NCI-H526 (cell line): Measurements from ENCODE around the gene CHMP4B.
"Not testable (repeated sequence)": the region's sequence is repeated elsewhere in the genome, so short reads cannot be mapped to it uniquely, and the experiment has no call there.

ENCODE experiments used
- DNase-seq, 2 experiments: peaks; one replicate each; lab custom pipeline; 2025; lab: John Stamatoyannopoulos, UW

The CHMP4B gene

DNA sequence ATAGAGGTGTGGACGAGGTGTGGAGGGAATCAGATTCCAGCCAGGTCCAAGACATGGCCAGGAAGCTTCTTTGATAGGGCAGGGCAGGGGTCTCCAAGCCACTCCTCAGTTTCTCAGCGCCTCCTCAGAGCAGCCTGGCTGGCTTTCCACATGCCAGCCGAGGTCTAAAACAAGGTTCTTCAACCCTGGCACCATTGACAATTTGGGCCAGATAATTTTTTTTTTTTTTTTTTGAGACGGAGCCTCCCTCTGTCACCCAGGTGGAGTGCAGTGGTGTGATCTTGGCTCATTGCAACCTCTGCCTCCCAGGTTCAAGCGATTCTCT, 21.3 kb upstream of the CHMP4B start:
- DNase-seq: no peak

GRCh38 chr20:33790566-33790965, 20.6 kb upstream of the CHMP4B start:
- no peak for DNase-seq

- DNase-seq: no peak
Observed at GRCh38 chr20:33791021-33791420, 20.1 kb upstream of the CHMP4B start.

GRCh38 chr20:33791540-33791939, 19.6 kb upstream of the CHMP4B start:
- DNase-seq: no peak

GRCh38 chr20:33791959-33792597, 19.1 kb upstream of the CHMP4B start:
- peak in 1 of 2 experiments; percentile 41 for DNase-seq

DNA sequence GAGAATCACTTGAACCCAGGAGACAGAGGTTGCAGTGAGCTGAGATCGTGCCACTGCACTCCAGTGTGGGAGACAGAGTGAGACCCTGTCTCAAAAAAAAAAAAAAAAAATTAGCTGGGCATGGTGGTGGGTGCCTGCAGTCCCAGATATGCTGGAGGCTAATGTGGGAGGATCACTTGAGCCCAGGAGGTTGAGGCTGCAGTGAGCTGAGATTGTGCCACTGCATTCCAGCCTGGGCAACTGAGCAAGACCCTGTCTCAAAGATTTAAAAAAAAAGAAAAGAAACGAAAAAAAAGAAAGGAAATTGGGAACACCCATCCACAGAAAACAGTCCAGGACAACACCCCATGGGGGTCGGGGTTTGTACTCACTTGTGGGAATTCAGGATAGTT, 18.6 kb upstream of the CHMP4B start:
- not testable (repeated sequence) for DNase-seq

DNA sequence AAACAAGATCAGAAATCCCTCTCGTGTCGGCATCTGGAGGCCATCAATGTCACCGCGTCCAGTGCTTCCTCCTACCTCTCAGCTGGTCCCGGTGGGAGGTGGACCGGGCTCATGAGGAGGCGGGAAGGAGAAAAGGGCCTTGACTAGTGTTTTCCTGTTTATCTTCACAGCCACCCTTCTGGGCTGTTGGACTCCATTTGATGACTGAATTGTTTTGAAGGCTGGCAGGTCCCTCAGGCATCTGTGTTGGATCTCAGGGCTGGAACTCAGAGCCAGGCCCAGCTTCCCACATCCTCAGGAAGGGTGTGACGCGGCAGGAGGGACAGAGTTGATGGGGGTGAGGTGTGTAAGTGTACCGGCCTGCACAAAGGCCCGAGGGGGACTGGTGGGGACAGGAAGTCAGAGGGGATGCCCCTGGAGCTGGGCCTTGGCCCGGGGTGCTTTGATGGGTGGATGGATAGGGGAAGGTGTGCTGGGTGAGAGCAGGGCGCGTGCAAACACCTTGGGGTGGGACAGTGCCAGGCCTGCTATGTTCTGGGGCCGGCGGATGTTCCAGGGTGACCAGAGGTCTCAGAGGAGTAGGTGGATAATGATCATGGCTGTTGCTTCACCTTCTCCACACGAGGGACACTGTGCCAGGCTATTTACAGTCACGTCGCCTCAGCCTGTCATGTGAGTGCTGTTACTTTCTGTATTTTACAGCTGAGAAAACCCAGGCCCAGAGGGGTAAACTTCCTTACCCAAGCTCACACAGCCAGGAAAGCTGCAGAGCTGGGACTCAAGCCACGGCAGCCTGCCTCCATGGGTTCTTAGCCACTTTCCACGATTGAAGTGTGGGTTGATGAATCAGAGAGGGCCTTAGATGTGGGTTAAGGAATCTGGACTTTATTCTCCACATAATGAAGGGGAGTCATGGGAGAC, 17.9 kb upstream of the CHMP4B start:
- no peak for DNase-seq

DNA sequence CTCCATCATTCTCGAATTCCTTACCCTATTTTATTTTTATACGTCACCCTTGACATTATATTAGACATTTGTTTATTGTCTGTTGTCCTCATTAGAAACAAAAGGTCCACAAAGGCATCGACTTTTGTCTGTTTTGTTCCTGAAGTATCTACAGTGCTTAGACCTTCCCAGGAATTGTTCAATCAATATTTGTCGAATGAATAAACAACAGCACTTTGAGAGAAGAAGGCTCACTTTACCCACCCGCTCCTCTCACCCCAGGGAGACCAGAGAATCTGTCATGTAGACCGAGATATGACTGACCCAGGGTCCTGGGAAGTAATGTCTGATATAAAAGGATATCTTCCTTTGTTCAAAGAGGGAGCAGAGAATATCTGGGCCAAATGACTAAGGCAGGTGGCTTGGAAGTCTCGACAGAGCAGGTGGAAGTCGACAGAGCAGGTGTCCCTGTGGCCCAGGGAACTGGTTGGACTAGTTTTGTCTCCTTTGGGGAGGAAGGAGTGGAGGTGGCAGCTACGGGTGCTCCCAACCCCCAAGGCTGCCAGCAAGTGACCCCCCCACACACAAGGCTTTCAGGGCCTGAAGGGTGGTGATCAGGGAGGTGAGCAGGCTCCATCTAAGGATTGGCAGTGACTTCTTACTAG, 14.8 kb upstream of the CHMP4B start:
- DNase-seq: peak; percentile 91 to 96

DNA sequence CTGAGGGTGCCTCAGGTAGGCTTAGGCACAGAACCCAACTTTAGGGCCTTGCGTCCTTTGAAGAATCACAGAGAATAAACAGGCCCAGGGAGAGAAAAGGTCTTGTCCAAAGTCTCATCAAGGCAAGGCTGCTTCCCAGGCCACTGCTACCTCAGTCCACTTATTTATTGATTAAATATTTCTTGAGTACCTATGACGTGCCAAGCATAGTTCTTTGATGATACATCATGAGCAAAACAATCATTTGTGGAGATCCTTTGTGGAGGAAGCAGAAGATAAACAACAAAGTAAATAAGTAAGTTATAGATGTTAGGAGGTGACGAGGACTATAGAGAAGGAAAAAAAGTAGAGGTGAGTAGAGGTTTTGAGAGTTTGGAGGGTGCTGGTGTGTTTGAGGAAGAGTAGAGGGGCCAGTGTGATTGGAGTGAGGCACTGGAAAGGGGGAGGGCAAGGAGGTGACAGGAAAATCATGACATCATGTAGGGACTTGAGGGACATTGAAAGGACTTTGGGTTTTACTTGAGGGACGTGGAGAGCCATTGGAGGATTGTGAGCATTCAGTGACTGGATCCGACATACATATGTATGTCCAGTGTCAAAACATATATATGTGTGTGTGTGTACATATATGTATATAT, 14.1 kb upstream of the CHMP4B start:
- DNase-seq: no peak

DNA sequence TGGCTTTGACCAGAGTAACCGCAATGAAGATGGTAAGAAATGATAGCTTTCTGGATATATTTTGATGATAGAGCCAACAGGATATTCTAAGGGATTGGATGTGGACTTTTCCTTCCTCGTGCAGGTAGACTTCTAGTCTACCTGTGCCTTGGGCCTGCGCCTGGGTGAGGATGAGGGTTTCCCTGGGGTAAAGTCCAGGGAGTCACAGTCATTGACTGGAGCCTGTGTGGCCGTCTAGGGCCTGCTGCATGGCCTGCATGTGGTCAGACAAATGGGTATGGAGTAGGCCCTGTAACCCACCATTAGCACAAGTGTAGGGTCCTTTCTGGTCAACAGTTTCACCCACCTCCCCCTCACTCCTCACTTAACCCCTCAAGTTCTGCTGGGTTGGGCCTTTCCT, 12.7 kb upstream of the CHMP4B start:
- DNase-seq: no peak

GRCh38 chr20:33803921-33804337, 7.2 kb upstream of the CHMP4B start:
- no peak for DNase-seq

DNA sequence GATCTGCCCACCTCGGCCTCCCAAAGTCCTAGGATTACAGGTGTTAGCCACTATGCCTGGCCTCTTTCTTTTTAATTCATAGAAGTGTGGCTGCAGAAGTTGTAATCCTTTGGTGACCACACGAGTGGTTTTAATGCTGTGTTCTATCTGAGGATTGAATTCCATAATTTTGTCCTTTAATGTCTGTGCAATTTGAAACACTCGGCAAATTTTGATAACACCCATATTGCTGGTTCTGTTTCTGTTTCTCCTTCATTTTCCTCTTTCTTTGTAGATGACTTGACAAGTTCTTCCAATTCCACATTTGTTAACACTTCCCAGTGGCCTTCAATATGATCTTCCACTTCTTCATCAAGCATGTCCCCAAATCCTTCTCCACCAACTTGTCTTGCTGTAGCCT, 2.8 kb upstream of the CHMP4B start:
- no peak for DNase-seq

DNA sequence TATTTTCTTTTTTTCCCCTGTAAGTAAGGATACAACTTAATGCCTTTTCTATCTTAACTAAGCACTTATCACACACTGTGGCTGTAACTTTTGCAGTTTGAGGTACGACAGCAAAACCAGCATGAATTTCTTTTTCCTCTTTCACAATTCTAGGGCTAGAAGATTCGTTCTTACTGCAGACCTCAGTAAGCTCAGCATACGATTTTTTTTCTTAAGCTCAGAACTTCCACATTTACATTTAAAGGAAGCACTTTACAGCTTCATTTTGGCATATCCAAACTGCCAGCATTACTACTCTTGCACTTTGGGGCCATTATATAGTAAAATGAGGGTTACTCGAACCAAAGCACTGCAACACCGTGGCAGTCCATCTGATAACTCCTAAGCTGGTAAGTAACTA, 889 bp upstream of the CHMP4B start:
- DNase-seq: no peak

GRCh38 chr20:33811776-33812151, 616 bp downstream of the CHMP4B start:
- DNase-seq: peak in 1 of 2 experiments; percentile 53

DNA sequence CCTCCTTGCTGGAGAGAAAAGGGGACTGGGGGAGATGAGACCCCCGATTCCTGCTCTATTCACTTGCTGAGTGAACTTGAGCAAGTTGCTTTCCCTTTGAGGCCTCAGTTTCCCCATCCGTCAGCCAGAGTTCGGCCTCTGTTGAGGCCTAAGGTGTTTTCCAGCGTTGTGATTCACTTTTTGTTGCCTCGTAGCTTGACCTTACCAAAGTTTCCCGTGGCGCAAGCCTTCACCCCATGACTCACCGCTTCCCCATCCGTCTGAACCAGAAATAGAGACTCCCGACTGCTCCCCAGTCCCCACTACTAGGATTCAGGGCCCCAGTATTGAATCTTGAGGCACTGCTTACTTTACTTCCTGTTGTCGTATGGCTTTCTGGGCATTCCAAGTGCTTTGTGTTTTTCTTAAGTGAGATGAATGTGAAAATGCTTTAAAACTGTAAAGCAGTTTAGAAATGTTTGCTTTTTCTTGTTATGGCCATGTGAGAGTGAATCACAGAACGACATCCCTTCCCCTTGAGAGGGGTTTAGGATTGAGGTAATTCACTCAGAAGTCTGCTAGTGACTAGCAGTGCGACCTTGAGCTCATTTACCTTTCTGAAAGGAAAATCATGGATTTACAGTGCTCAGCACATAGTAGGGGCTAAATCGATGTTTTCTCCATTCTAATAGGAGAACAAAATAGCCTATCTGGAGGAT, 1.2 kb downstream of the CHMP4B start:
- DNase-seq: no peak

DNA sequence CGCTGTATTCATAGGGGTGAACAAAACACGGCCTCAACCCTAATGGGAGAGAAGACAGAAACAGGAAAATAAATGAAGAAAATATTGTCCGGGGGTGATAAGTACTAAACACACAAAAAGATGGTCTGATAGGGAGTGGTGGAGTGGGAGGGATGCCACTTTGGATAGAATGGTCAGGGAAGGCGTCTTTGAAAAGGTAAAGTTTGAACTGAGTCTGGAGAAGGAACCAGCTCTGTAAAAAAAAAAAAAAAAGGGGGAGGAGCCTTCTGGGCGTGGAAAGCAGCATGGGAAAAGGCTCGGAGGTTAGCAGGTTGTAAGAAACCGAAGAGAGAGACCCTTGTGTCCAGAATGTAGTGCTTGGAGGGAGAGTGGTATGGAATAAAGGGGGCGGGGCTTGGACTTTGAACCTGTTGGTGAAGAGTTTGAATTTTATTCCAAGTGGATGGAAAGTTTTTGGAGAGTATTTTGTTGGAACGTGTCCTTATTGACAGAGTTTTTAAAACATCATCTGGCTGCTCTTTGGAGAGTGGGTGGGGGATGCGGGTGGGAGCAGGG, 1.8 kb downstream of the CHMP4B start:
- peak; percentile 35 to 69 for DNase-seq

DNA sequence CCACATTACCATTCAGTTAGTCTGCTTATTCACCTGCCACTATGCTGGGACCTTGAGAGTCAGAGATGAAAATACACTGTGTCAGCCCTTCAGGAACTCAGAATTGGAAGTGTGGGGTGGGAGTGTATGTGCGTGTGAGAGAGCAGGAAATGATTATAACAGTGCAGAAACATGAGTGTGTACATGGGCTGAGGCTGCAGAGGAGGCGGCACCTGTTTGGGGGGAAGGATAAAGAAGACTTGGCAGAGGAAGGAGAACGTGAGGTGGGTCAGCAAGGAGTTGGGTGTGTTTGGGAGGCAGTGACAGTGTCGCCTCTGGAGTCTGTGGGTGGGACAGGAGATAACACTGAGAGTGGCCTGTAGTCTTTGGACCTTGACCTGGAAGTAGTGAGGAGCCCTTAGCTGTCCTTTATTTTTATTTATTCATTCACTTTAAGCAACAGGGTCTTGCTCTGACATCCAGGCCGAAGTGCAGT, 3.1 kb downstream of the CHMP4B start:
- DNase-seq: no peak

- DNase-seq: no peak
Observed at GRCh38 chr20:33815671-33816070, 4.5 kb downstream of the CHMP4B start.

GRCh38 chr20:33816191-33816590, 5.0 kb downstream of the CHMP4B start:
- no peak for DNase-seq

GRCh38 chr20:33817411-33817810, 6.3 kb downstream of the CHMP4B start:
- DNase-seq: no peak

- no peak for DNase-seq
Observed at GRCh38 chr20:33819456-33819855, 8.3 kb downstream of the CHMP4B start.

- no peak for DNase-seq
Observed at GRCh38 chr20:33820362-33820761, 9.2 kb downstream of the CHMP4B start.
